Activated T-cell treated with anti-CD3 and anti-CD28 coated beads, Interleukin-2, amount 50 U/mL, for 72 hours (primary cell): Measurements from ENCODE around the gene TNFSF4. TPM values are rescaled to one million over a fixed set of nuclear protein-coding genes. Genes with fewer than 3 reads are reported as not detected.
A peak's percentile ranks its signal among the peaks of the same experiment; 100 is the strongest.

Experiments
- ATAC-seq, 2 donors: fragments of 150-1000 bp; cut with Tn5 transposase; replicated peaks in 1 of 2; 2 replicates each; pipeline ENCODE4 v1.10.0; 2021; ENCODE audit warnings: moderate library complexity in 2 of 2, mild to moderate bottlenecking in 1 of 2
- DNase-seq, 2 donors: peaks; one replicate each; pipeline ENCODE4 v3.0.0; 2021 to 2022; ENCODE audit warnings: mixed read lengths in 1 of 2
- H3K27ac Mint-ChIP-seq: one replicate; pipeline ENCODE4 v1.8.0; 2022; ENCODE audit warnings: mild to moderate bottlenecking, moderate library complexity, mixed read lengths
- H3K27me3 Mint-ChIP-seq: one replicate; pipeline ENCODE4 v1.8.0; 2022; ENCODE audit warnings: low read depth, mixed read lengths
- H3K36me3 Mint-ChIP-seq, 2 donors: one replicate each; pipeline ENCODE4 v1.8.0; 2022; ENCODE audit warnings: mixed read lengths in 2 of 2, mild to moderate bottlenecking in 1 of 2; ENCODE audit not compliant: insufficient read depth in 2 of 2
- H3K4me1 Mint-ChIP-seq: one replicate; pipeline ENCODE4 v1.8.0; 2022; ENCODE audit warnings: low read depth, mixed read lengths
- H3K4me3 Mint-ChIP-seq, 2 donors: one replicate each; pipeline ENCODE4 v1.8.0; 2022; ENCODE audit warnings: mild to moderate bottlenecking in 2 of 2, mixed read lengths in 2 of 2, moderate library complexity in 2 of 2
- H3K9me3 Mint-ChIP-seq, 2 donors: one replicate each; pipeline ENCODE4 v1.8.0; 2022; ENCODE audit warnings: mixed read lengths in 2 of 2
- total RNA-seq, 2 donors: library from RNA; stranded (reverse); gene quantifications; one replicate each; pipeline ENCODE4 v1.2.3, GENCODE V29; 2022

Gene TNFSF4
- total RNA-seq, 2 donors from 2014 or later = 2.0 to 2.4 TPM

GRCh38 chr1:173149887-173150286 is 57.2 kb downstream of the TNFSF4 start:
- peak; percentile 77 to 83 for ATAC-seq
- H3K27ac Mint-ChIP-seq = no peak overlapping the region
- peaks cover 13% of the 10 kb centered on the region for H3K27me3 Mint-ChIP-seq
- peaks cover 20% of the 10 kb centered on the region for H3K4me1 Mint-ChIP-seq
- peak; percentile 10 to 13 for DNase-seq
- H3K4me3 Mint-ChIP-seq = no peak overlapping the region
- peaks cover 20% of the 10 kb centered on the region in 2 donors for H3K9me3 Mint-ChIP-seq
- H3K36me3 Mint-ChIP-seq = peaks cover 19 to 20% of the 10 kb centered on the region in 2 donors

- ATAC-seq = no peak
These were observed 58.2 kb downstream of the TNFSF4 start for GRCh38 chr1:173148971-173149370.

GRCh38 chr1:173148545-173148944 is 58.6 kb downstream of the TNFSF4 start:
- peaks cover 17% of the 10 kb centered on the region in 2 donors for H3K36me3 Mint-ChIP-seq
- no peak overlapping the region for H3K27ac Mint-ChIP-seq
- no peak overlapping the region for H3K4me3 Mint-ChIP-seq
- peaks cover 13% of the 10 kb centered on the region for H3K27me3 Mint-ChIP-seq
- ATAC-seq (no peak), DNase-seq (no peak)
- peaks cover 21 to 25% of the 10 kb centered on the region in 2 donors for H3K9me3 Mint-ChIP-seq
- H3K4me1 Mint-ChIP-seq = peaks cover 20% of the 10 kb centered on the region

More at GRCh38 chr1:173148971-173149370, 58.2 kb downstream of the TNFSF4 start:
- H3K27ac Mint-ChIP-seq = no peak overlapping the region
- DNase-seq = no peak
- H3K9me3 Mint-ChIP-seq = peaks cover 21 to 22% of the 10 kb centered on the region in 2 donors
- H3K36me3 Mint-ChIP-seq = peaks cover 19% of the 10 kb centered on the region in 2 donors
- peaks cover 13% of the 10 kb centered on the region for H3K27me3 Mint-ChIP-seq
- H3K4me3 Mint-ChIP-seq = no peak overlapping the region
- H3K4me1 Mint-ChIP-seq = peaks cover 20% of the 10 kb centered on the region

- ATAC-seq = no peak
These were observed 66.4 kb downstream of the TNFSF4 start for GRCh38 chr1:173140733-173141132.

GRCh38 chr1:173139706-173140105 is 67.4 kb downstream of the TNFSF4 start:
- ATAC-seq (no peak), DNase-seq (no peak)
- H3K27me3 Mint-ChIP-seq = peaks cover 9% of the 10 kb centered on the region
- H3K4me1 Mint-ChIP-seq = no peaks in the 10 kb centered on the region
- H3K4me3 Mint-ChIP-seq = no peak overlapping the region
- H3K9me3 Mint-ChIP-seq = peaks cover 4 to 6% of the 10 kb centered on the region in 2 donors
- peaks cover 1 to 3% of the 10 kb centered on the region in 2 donors for H3K36me3 Mint-ChIP-seq
- H3K27ac Mint-ChIP-seq = no peak overlapping the region

More at GRCh38 chr1:173140733-173141132, 66.4 kb downstream of the TNFSF4 start:
- Mint-ChIP-seq H3K36me3 (peaks cover 7 to 9% of the 10 kb centered on the region in 2 donors), H3K4me1 (no peaks in the 10 kb centered on the region), H3K4me3 (no peak overlapping the region), H3K9me3 (peaks cover 12% of the 10 kb centered on the region in 2 donors), H3K27ac (no peak overlapping the region), H3K27me3 (peaks cover 9% of the 10 kb centered on the region)
- no peak for DNase-seq

GRCh38 chr1:173137107-173137706 is 69.9 kb downstream of the TNFSF4 start:
- no peaks in the 10 kb centered on the region for H3K36me3 Mint-ChIP-seq
- peaks cover 0 to 3% of the 10 kb centered on the region in 2 donors for H3K9me3 Mint-ChIP-seq
- no peak overlapping the region for H3K4me3 Mint-ChIP-seq
- ATAC-seq = no peak
- DNase-seq = no peak
- H3K27me3 Mint-ChIP-seq = peaks cover 17% of the 10 kb centered on the region
- no peak overlapping the region for H3K27ac Mint-ChIP-seq
- no peaks in the 10 kb centered on the region for H3K4me1 Mint-ChIP-seq

- DNase-seq (no peak), ATAC-seq (no peak)
- Mint-ChIP-seq H3K9me3 (peaks cover 1 to 5% of the 10 kb centered on the region in 2 donors), H3K4me3 (no peak overlapping the region), H3K27ac (no peak overlapping the region), H3K27me3 (peaks cover 27% of the 10 kb centered on the region), H3K36me3 (no peaks in the 10 kb centered on the region), H3K4me1 (no peaks in the 10 kb centered on the region)
These were observed 72.3 kb downstream of the TNFSF4 start for GRCh38 chr1:173134800-173135199.

GRCh38 chr1:173134029-173134428 is 73.1 kb downstream of the TNFSF4 start:
- DNase-seq = no peak
- no peak overlapping the region for H3K27ac Mint-ChIP-seq
- H3K4me3 Mint-ChIP-seq = no peak overlapping the region
- peaks cover 1 to 5% of the 10 kb centered on the region in 2 donors for H3K9me3 Mint-ChIP-seq
- no peak for ATAC-seq
- peaks cover 19% of the 10 kb centered on the region for H3K27me3 Mint-ChIP-seq
- no peaks in the 10 kb centered on the region for H3K4me1 Mint-ChIP-seq
- H3K36me3 Mint-ChIP-seq = no peaks in the 10 kb centered on the region

Other genes with a start within 250 kb of the TNFSF4 start
- not detected for gene TNFSF18, start 156.4 kb downstream of the TNFSF4 start, total RNA-seq